HG03354 (cell line): ENCODE measurements around the gene TOB2.
"Not testable (repeated sequence)": the region's sequence is repeated elsewhere in the genome, so short reads cannot be mapped to it uniquely, and the experiment has no call there.

ENCODE experiments used
- ATAC-seq: cut with Tn5 transposase; IDR thresholded peaks from one replicate; pipeline ENCODE4 v1.9.1; 2021; ENCODE audit warnings: mild to moderate bottlenecking; ENCODE audit not compliant: unreplicated experiment, poor library complexity, severe bottlenecking

The TOB2 gene

DNA sequence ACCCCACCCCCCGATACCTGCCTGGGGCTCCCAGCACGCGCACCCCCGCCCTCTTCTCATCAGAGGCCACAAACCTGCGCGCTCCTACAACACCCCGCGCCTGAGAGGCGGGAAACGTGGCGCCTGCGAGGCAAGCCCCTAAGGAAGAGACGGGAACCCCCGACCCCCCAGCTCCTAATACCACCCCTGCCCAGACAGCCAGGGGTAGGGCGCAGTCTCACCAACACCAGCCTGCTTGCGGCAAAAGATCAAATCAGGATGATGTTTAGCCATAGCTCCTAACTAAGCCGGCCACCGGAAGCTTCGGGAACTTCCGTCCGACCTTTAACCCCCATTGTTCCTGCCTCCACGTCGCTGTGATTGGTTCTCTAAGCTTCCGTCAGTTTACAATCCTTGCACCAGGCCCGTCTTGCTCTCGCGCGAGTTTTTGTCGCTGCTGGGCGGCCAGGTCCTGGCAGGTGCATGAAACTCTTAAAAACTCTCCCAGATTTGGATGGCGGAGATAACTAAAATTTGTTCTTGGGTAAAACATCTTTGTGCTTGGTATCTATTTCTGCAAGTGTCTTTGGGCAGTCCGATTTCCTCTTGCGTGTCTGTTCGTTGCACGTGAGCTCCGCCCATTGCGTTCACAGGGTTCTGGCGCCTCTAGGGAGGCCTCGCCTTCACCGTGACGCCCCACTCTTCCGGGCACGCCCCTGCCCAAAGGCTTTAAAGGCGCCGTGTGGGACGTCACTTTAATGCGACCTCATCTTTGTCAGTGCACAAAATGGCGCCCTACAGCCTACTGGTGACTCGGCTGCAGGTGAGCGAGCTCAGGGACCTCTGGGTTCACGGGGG, 22.0 kb upstream of the TOB2 start, which contains the start of the genes ACO2 and PHF5A:
Gene ACO2 (plus strand): TSS at position 737 of the 837 bp plus-strand sequence. CDS start 30 bp downstream, at position 767.
Gene PHF5A (minus strand): TSS at position 312 of the 837 bp plus-strand sequence. CDS start 39 bp downstream, at position 273.
- peak; percentile 89 for ATAC-seq

DNA sequence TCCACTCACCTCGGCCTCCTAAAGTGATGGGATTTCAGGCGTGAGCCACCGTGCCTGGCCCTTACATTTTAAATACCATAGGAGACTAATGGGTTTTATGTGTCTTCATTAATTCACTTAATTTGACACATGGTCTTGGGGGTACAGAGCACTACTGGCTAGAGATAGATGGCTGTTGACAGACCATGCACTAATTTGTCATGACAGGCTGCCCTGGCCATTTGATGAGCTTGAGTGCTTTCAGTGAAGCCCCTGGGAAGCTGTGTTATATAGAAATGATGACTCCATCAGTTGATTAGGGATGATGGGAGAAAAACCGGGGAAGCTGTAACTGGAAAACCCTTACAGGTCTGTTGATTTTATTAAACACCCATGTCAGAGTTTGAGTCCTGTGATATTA, 15.3 kb upstream of the TOB2 start:
- no peak for ATAC-seq

DNA sequence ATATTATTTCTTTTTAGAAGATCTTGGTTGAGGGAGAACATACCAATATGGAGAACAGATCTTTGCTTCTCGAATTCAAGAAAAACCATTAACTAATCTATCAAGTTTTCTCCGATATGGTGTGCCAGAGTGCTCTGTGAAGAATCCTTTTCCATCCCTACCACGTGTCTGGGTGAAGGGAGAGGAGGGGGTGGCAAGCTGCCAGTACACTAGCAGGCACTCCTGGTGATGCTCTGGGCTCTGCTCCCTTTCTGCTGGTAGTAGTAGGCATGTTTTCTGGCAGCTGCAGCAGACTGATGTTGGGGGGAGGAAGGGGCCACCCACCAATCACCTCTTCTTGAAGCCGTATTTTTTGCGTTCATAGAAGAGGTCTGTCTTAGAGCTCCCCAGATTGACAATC, 13.5 kb upstream of the TOB2 start:
- ATAC-seq = not testable (repeated sequence)

- ATAC-seq = no peak
Measured at GRCh38 chr22:41459431-41459830, 12.8 kb upstream of the TOB2 start.

DNA sequence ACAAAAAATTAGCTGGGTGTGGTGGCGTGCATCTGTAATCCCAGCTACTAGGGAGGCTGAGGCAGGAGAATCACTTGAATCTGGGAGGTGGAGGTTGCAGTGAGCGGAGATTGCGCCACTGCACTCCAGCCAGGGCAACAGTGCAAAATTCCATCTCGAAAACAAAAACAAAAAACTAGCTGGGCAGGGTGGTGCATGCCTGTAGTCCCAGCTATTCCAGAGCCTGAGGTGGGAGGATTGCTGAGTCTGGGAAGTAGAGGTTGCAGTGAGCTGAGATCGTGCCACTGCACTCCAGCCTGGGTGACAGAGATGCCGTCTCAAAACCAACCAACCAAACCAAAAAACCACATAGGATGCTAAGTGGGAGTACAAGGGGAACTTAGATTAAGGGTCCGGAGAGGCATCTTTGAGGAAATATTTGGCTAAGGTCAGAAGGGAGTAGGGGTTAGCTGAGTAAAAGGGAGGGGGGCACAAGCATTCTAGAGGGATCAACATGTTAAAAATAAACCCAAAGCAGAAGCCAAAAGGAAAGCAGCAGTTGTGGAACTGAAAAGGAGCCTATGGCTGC, 11.6 kb upstream of the TOB2 start:
- ATAC-seq = no peak

GRCh38 chr22:41448189-41448808, 1.7 kb upstream of the TOB2 start:
- peak; percentile 52 for ATAC-seq

DNA sequence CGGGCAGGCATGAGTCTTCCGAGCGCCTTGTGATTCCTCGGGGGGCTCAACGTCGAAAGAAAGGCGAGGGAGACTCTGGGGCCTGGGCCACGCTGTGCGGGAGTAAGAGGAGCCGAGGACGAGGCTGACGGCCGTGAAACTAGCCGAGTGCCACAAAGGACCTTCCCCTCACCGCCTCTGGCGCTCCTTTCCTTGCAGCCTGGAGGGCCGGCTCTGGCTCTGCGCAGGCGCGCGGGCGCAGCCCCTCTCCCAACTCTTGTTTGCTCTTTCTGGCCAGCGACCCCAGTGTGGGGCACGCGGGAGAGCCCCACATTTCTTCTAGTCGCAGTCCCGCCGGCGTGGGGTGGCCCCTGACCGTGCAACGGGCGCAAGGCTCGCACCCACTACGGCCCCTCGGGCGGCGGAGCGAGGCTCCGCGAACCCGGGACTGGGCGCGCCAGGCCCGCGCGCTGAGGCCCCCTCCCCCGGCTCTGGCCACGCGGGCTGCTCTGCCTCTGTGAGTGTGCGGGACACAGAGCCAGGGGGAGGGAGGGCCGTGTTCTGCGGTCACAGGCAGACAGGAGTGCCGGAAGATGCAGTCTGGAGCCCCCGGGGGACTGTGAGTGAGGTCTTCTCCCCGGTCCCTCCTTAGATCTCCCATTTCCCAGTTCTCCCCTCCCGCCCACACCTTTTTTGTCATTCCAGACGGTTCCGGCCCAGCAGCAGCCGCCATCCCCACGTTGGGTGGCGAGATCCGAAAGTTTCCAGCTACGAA, 1.0 kb upstream of the TOB2 start:
- no peak for ATAC-seq

DNA sequence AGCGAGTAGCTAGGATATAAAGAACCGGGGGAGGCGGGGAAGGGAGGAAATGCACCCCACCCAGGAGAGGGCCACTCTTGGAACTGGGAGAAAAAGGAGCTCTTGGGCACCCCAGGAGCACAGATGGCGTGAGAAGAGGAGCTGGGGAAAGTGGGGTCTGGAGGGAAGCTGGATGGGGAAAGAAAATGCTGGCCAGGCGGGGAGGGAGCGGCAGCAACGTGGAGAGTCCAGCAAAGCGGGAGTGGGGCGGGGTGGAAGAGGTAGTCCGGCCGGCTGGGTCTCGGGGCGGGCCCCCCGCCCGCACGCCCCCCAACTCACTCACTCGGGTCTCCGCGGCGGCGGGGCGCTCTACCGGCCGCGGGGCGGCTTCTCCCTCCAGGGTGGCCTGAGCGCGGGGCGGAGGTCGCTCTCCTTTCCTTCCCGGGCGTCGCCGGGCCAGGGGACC, 522 bp downstream of the TOB2 start:
- ATAC-seq = no peak

DNA sequence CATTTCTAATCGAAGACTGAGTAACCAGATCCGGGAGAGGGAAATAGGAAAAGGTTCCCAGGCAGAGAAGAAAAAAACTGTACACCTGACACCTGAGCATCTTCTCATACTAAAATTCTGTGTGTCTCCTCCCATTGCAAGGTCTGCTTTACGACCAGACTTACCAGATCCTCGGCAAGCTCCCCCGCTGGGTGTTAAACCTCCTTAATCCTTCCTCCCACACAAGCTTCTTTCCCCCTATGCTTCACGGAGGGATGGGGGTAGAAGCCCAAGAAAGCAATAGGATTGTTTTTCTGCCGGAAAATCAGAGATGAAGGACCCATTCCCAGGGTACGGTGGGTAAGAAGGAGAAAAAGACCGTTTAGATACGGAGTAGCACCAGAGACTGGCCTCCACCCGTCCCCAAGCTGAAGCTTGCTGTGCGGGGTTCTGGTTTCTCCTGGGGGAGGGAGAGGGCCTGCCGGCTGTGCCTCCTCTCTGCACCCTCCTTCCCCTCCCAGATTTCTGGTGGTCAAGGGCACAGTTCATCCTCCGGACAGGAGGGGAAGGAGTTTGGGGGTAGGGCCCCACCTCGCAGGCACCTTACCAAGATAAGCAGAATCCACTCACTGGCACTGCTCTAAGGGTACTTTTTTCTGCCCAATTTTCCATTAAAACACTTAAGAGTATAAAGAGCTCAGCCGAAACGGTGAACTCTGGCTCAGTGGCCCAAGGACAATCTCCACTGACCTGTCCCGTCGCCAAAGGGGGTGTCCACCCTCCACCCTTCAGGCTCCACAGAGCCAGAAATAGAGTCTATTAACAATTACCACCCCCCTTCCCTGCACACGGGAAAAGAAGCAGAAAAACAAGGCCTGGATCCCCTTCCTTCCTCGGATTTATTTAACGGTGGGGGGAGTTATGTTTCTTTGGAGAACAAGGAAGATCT, 1.2 kb downstream of the TOB2 start:
- ATAC-seq = no peak

DNA sequence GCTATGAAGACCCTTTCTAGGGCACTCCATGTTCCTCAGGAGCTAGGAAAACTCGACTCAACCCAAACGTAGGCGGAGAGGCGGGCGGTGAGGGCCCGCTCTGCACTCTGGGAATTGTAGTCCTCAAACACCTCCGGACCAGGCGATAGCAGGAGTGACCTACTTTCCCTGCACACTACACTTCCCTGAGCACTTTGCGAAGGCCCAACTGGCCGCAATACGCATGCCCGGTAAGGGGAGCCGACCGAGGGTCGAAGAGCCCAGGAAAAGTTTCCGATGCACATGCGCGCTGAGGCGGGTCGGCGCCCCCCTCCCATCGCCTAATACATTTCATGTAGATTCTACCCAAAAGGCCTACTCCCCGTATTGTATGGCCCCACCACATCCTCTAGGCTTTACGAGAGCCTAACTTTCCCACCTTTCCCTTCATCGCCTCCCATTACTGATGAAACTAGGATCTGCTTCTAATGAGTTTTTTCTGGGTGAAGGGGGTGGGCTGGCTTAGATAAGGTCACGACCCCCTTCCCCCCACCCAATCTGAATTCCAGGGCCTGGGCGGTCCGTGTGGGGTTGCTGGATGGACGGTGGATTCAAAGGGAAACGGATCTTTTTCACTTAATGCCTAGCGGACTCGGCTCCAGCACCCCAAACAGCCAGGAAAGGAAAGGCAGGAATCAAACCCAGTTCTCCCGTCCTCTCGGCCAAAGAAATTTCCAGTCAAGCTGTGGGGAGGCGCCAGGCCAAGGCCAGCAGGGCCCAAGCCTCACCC, 2.1 kb downstream of the TOB2 start:
- peak; percentile 58 for ATAC-seq

DNA sequence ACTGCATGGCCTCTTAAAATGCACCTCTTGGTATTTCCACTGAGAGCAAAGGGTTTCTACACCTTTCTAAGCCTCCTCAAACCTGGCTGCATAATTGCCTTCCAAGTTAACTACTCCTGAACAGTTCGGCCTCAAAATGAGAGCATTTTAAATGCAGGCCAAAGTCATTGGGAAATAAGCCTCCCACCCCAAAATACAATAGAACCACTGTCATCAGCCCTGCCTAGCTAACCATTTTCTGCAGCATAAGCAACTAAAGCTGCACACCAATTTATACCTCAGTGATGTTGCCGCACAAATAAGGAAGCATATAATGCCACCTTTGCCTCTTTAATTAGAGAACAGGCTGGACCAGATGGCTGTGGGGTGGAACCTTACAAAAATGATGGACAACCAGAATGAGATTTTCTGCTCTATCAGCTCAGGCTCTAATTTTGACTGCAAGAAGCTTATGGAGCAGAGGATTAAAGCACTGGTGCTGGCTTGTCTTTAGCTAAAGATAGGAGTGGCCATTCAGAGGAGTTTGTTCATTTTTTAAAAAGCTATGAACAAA, 4.3 kb downstream of the TOB2 start:
- no peak for ATAC-seq

- ATAC-seq = not testable (repeated sequence)
Measured at GRCh38 chr22:41440511-41440910, 6.1 kb downstream of the TOB2 start.

DNA sequence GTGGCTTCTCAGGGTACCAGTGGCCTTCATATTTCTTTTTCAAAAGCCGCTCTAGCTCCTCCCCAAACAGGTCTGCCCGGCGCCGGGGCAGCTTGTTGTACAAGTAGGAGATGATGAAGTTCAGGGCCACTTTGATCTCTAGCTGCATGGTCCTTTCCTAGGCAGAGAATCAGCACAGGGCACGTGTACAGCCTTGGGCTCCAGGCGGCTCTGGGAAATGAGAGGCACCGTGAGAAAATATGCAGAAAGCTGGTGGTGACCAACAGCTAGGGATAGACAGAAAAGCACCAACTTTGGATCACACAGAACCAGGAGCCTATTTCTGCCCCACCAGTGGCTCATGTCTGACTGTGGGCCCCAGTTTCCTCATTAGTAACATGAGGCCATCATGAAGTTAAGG, 9.4 kb downstream of the TOB2 start:
- ATAC-seq = no peak

DNA sequence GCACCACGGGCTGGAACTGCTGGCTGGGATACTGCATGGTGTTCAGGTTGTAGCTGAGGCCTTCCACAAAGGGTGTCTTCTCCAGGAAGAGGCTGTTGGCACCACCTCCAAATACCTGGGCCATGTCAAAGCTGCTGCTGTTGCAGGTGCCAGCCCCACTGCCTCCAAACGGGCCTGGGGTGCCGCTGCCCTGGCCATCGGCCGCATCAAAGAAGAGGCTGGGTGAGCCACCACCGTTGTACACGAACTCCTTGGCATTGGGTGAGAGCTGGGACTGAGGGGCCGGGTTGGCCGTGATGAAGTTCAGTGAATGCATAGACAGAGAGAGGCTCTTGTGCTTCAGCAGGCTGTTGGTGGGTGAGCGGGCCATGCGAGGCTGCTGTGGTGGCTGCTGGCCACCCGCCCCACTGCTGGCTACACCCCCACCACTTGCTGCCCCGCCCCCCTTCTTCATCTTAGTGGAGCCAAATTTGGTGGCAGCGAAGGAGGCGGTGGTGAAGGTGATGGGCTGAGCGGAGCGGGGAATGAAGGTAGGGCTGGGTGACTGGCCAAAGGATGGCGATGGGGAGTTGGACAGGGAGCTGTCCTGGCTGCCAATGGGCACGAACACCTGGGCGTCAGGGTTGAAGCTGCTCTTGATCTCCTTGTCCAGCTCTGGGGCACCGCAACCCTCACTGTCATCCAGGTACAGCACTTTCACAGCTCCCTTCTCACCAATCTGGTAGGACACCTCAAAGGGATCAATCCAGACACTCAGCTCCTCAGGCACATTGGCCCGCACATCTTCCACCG, 10.1 kb downstream of the TOB2 start:
- ATAC-seq = no peak

DNA sequence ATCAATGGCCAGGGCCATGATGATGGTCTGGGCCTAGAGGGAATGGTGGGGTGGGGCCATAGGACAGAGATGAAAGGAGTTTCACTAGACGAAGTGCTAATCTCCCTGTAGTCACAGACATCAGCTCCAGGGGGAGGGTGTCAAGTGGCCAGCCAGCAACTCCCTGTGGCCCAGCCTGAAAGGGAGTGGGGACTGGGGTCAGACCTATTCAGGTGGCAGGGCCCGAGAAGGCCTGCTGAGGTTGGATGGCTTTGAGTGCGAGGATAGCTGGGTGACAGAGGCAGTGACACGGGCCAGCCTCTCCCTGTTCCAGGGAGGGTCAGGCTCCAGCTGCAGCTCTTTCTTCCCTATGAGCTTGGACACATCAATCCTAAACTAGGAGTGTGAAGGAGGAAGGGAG, 11.0 kb downstream of the TOB2 start:
- no peak for ATAC-seq

DNA sequence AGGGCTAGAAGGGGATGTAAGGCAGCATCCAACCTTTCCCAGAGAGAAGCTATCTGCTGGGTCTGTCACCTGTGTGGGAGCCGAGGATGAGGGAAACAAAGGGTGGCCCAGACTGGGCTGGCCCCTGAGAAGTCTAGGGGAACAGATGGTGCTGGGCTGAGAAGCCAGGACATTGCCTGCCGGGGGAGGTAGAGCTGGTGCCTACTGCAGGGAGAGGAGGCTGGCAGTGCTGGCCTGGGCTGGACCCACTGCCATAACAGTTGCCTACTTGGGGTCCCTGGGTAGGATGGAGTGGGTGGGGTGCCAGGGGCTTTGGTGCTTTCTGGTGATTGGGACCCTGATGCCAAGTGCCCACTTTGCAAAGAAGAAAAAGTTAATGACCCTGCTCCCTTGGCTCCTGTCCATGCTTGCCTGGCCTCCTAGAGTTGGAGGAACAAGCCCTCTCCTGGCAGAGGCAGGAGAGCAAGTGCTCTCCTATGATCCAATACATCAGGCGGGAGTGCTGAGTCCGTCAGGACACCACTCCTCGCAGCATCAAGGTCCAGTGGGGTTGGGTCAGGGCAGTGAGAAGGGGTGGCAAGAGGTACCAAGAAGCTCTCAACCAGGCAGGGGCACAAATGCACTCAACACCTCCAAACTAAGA, 12.1 kb downstream of the TOB2 start:
- not testable (repeated sequence) for ATAC-seq

DNA sequence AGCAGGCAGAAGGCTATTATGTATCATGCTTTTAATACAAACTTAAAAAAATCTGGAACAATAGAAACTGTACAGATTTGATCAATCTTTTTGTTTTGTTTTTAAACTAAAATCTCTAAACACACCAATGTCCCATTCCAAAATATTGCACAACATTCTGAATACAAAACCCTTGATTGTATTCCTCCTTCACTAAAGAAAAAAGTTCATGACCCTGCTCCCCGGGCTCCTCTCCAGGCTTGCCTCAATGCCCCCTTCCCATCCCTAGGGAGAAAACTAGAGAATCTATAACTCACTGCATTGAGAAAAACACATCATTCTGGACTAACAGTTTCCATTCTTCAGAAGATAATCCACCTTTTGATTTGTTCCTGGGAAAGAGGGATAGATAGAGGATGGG, 13.1 kb downstream of the TOB2 start:
- not testable (repeated sequence) for ATAC-seq
